Heart right ventricle (tissue), 16 donors: Measurements from ENCODE around the gene HSH2D. TPM values are rescaled to one million over a fixed set of nuclear protein-coding genes. Genes with fewer than 3 reads are reported as not detected.

Source experiments
- ATAC-seq, 8 donors: fragments of 200-7000 bp; cut with Tn5 transposase; one replicate each; pipeline ENCODE4 v1.9.1; 2020; ENCODE audit warnings: mild to moderate bottlenecking in 8 of 8, moderate library complexity in 8 of 8, moderate number of reproducible peaks in 1 of 8
- DNase-seq, 2 donors: peaks; one replicate each; pipeline ENCODE4 v3.0.0-alpha.2; 2020
- H3K27ac ChIP-seq, 10 donors: fragments of 200-600 bp; sonication (generic) in 2 of 10; one replicate each; pipeline versions ENCODE4 v1.5.0 to v1.8.0; 2020 to 2022; ENCODE audit warnings: mild to moderate bottlenecking in 3 of 10
- H3K27me3 ChIP-seq, 7 donors: fragments of 200-600 bp; one replicate each; pipeline ENCODE4 v1.8.0; 2021 to 2022; ENCODE audit warnings: mild to moderate bottlenecking in 2 of 7
- H3K36me3 ChIP-seq, 9 donors: fragments of 200-600 bp; sonication (generic) in 1 of 9; one replicate each; pipeline versions ENCODE4 v1.5.0 to v1.8.0; 2020 to 2022; ENCODE audit warnings: mild to moderate bottlenecking in 2 of 9
- H3K4me1 ChIP-seq, 9 donors: fragments of 200-600 bp; sonication (generic) in 1 of 9; one replicate each; pipeline versions ENCODE4 v1.5.0 to v1.8.0; 2020 to 2022; ENCODE audit warnings: mild to moderate bottlenecking in 4 of 9
- H3K4me3 ChIP-seq, 10 donors: fragments of 200-600 bp; sonication (generic) in 2 of 10; one replicate each; pipeline versions ENCODE4 v1.5.0 to v1.8.0; 2020 to 2022; ENCODE audit warnings: mild to moderate bottlenecking in 7 of 10, moderate library complexity in 2 of 10
- H3K9me3 ChIP-seq, 11 donors: fragments of 200-600 bp in 10 of 11; sonication (generic) in 2 of 11; one replicate each; pipeline versions ENCODE4 v1.5.0 to v1.8.0; 2013 to 2022; ENCODE audit warnings: mild to moderate bottlenecking in 2 of 11, control low read depth in 1 of 11, moderate library complexity in 1 of 11
- CTCF ChIP-seq, 9 donors: fragments of 200-600 bp; sonication (generic) in 2 of 9; IDR thresholded peaks; one replicate each; pipeline versions ENCODE4 v1.5.0 to v1.8.0; 2021 to 2022; ENCODE audit warnings: antibody characterized with exemption in 9 of 9, mild to moderate bottlenecking in 5 of 9, moderate library complexity in 1 of 9
- WGBS, 2 donors: extraction: QIAGEN DNeasy Blood & Tissue Kit; methylation state at CpG; one replicate each; pipeline ENCODE4 v1.1.7; 2013; ENCODE audit warnings: inconsistent platforms in 1 of 2; 5-methylcytosine and 5-hydroxymethylcytosine counted together
- intact Hi-C, 10 donors: fragments of 100-400 bp; cut with DNase I; formaldehyde crosslinking; loops; one replicate each; pipeline versions ENCODE4 v1.11.1 to v1.14.2; 2022
- polyA plus RNA-seq, 2 donors: library from polyadenylated mRNA; stranded (reverse); fragments of 200-250 nt; gene quantifications; one replicate each; pipeline ENCODE4 v1.2.3, GENCODE V29; 2013
- total RNA-seq, 10 donors: library from RNA; stranded (reverse); fragmentation: NEBNext Ultra II Directional in 3 of 10; extraction: Animal tissue kit (Norgen Biotek cat#: 25700) in 3 of 10; gene quantifications; one replicate each; pipeline versions ENCODE4 v1.2.1 to v1.2.4, GENCODE V29; 2021 to 2023
- donor health status: Arrhythmogenic right ventricular cardiomyopathy.
- donor health status: ischemic (EF 13 %, LVEDD 7.1; RV severe dilation, severe dysfunction).
- donor health status: healthy with polysubstance abuse.
- donor health status: DM: no; HTN: yes; CAD: no.
- donor health status: DM: no; HTN: no; CAD: no.
- donor health status: ischemic (EF 25% LVEDD 6.9; RV normal size, moderate dysfunction).
- donor health status: ischemic (EF 25% LVEDD 5.7; RV mildly dilated, moderate dysfunction).
- donor health status: healthy.
- donor health status: DM: yes; HTN: yes; CAD: no.
- donor health status: Ischemic cardiomyopathy.
- donor health status: ischemic (EF 35%, LVEDD 5.7; RV mildly dilated, moderate dysfunction).
- donor health status: nonischemic (EF 11% LVEDD 7.7; RV severe dilation, severe dysfunction).
- donor health status: DM: yes; HTN: yes; CAD: no.
- donor health status: PGD.
- donor health status: ischemic (EF 29% LVEDD 5.4; RV normal size, mild dysfunction).
- donor health status: nonischemic (EF 23%, LVEDD 6.1; RV moderate dilation, normal function).

HSH2D gene
- total and polyA plus RNA-seq, 12 donors = 0.16 to 2.0 (median 0.51) TPM; not detected in 2

GRCh38 chr19:16206637-16207036 is 63.2 kb downstream of the HSH2D start:
- ATAC-seq = no peak
- intact Hi-C loops = no loop called here
- DNase-seq = no peak
- H3K36me3 ChIP-seq = peaks cover 0 to 100% (median 39%) of the 10 kb centered on the region in 9 donors
- 91 to 92% methylated on average over 7 of the region's 7 CpGs for WGBS, 2 donors
- H3K27me3 ChIP-seq = no peaks in the 10 kb centered on the region
- no peak for TF ChIP-seq CTCF (IDR thresholded peaks at IDR 0.05)
- no peak overlapping the region for H3K4me3 ChIP-seq
- H3K9me3 ChIP-seq = no peaks in the 10 kb centered on the region
- peaks cover 7 to 24% (median 13%) of the 10 kb centered on the region in 9 donors for H3K4me1 ChIP-seq
- no peak overlapping the region for H3K27ac ChIP-seq

DNA sequence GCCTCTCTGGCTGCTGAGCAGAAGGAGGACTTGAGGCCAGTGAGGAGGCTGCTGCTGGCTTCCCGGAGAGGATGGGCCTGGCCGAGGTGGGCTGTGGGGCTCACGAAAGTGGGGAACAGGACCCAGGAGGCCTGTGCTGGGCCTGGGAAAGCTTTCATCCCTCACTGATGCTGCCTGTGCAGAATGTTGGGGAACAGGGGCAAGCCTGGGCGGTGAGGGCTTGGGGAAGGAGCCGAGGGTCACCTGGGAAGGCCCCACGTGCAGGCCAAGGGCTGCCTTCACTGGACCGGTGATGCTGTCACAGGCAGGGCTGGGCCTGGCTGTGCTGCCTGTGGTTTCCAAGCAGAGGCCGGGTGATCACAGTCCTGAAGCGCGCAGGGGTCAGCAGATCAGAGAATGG is 63.6 kb downstream of the HSH2D start:
- no peak for TF ChIP-seq CTCF (IDR thresholded peaks at IDR 0.05)
- no peak overlapping the region for H3K27ac ChIP-seq
- H3K9me3 ChIP-seq = no peaks in the 10 kb centered on the region
- H3K4me3 ChIP-seq = no peak overlapping the region
- 90 to 95% methylated on average over 10 of the region's 10 CpGs for WGBS, 2 donors
- peaks cover 7 to 24% (median 13%) of the 10 kb centered on the region in 9 donors for H3K4me1 ChIP-seq
- H3K36me3 ChIP-seq = peaks cover 0 to 100% (median 39%) of the 10 kb centered on the region in 9 donors
- H3K27me3 ChIP-seq = no peaks in the 10 kb centered on the region
- DNase-seq (no peak), ATAC-seq (no peak)
- intact Hi-C loops = no loop called here

DNA sequence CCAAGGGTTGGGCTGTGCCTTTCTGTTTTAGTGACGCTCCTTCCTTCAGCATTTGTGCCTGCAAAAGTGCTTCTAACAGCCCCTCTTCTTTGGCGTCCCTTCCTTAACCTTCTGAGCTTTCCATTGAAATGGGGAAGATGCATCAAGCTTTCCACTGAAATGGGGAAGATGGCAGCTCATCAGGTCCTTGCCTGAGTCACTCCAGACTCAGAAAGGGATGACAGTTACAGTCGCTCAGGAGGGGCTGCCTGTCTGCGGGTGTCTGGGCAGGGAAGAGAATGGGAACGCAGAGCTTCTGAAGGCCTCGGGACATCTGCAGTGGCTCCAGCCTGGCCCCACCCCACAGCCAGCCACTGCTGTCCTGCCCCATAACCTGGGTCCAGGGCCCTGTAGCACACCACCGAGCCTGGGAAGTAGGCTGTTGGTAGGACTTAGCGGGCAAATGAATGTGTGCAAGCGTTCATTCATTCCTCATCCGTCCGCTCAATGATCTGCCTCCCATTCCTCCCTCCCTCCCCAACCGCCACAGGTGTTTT is 64.1 kb downstream of the HSH2D start:
- H3K4me1 ChIP-seq = peaks cover 7 to 24% (median 13%) of the 10 kb centered on the region in 9 donors
- DNase-seq (no peak), ATAC-seq (no peak)
- H3K27me3 ChIP-seq = no peaks in the 10 kb centered on the region
- H3K4me3 ChIP-seq = no peak overlapping the region
- intact Hi-C loops = no loop called here
- no peak overlapping the region for H3K27ac ChIP-seq
- no peaks in the 10 kb centered on the region for H3K9me3 ChIP-seq
- no peak for TF ChIP-seq CTCF (IDR thresholded peaks at IDR 0.05)
- peaks cover 0 to 100% (median 39%) of the 10 kb centered on the region in 9 donors for H3K36me3 ChIP-seq
- 84 to 92% methylated on average over 12 of the region's 12 CpGs for WGBS, 2 donors

Other genes with a start within 250 kb of the HSH2D start
- gene CYP4F2, start 245.6 kb upstream of the HSH2D start, total RNA-seq = not detected
- not detected for gene CYP4F2, start 245.6 kb upstream of the HSH2D start, polyA plus RNA-seq
- gene CYP4F11, start 209.2 kb upstream of the HSH2D start, total RNA-seq = 1 to 10 TPM in 2 of 10 donors, under 1 TPM in 5, not detected in 3; 0.09 to 2.1 (median 0.80) TPM
- gene CYP4F11, start 209.2 kb upstream of the HSH2D start, polyA plus RNA-seq = under 1 TPM in 1 of 2 donors, not detected in 1; 0.22 TPM
- not detected for gene OR10H4, start 194.7 kb upstream of the HSH2D start, total RNA-seq
- not detected for gene OR10H4, start 194.7 kb upstream of the HSH2D start, polyA plus RNA-seq
- 100 to 1,000 TPM in 2 of 10 donors, 10 to 100 TPM in 8; 52.0 to 231 (median 72.5) TPM for gene TPM4, start 67.2 kb upstream of the HSH2D start, total RNA-seq
- 100 to 1,000 TPM; 121 to 195 TPM for gene TPM4, start 67.2 kb upstream of the HSH2D start, polyA plus RNA-seq
- 10 to 100 TPM; 16.4 to 47.4 (median 21.0) TPM for gene RAB8A, start 31.8 kb upstream of the HSH2D start, total RNA-seq
- gene RAB8A, start 31.8 kb upstream of the HSH2D start, polyA plus RNA-seq = 10 to 100 TPM; 12.1 to 20.6 TPM
- gene CIB3, start 29.8 kb downstream of the HSH2D start, total RNA-seq = not detected
- not detected for gene CIB3, start 29.8 kb downstream of the HSH2D start, polyA plus RNA-seq
- gene FAM32A, start 41.7 kb downstream of the HSH2D start, total RNA-seq = 10 to 100 TPM; 27.0 to 44.5 (median 32.5) TPM
- 10 to 100 TPM; 36.0 to 75.0 TPM for gene FAM32A, start 41.7 kb downstream of the HSH2D start, polyA plus RNA-seq
- gene AP1M1, start 54.2 kb downstream of the HSH2D start, total RNA-seq = 10 to 100 TPM; 34.3 to 53.8 (median 47.0) TPM
- gene AP1M1, start 54.2 kb downstream of the HSH2D start, polyA plus RNA-seq = 10 to 100 TPM; 25.5 to 79.0 TPM
- gene KLF2, start 181.1 kb downstream of the HSH2D start, total RNA-seq = 10 to 100 TPM; 25.5 to 76.2 (median 50.4) TPM
- 10 to 100 TPM; 22.4 to 73.5 TPM for gene KLF2, start 181.1 kb downstream of the HSH2D start, polyA plus RNA-seq